ENCODE results near the gene WASHC2A.
"Not testable (repeated sequence)": the region's sequence is repeated elsewhere in the genome, so short reads cannot be mapped to it uniquely, and the experiment has no call there.

The WASHC2A gene

DNA sequence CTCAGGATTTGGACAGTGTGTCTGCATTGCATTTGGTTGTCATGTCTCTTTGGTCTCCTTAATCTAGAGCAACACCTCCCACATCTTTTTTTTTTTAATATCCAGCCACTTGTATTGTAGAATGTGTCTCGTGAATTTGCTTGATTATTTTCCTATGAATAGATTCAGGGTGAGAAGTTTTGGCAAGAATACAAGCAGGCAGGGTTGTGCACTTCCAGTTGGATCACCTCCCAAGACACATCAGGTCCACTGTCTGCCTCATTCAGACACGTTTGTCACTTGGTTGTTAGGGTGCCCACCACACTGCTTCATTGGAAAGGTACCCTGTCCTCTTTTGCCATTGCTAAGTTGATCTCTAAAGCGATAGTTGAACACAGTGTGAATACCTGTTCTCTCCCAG is 30.9 kb downstream of the WASHC2A start:
- H2BK5ac ChIP-seq (ENCODE audit: low read depth, low read length, poor library complexity); H3K9me3 ChIP-seq (ENCODE audit: insufficient read depth, low read depth, low read length); H4K91ac ChIP-seq (ENCODE audit: low read depth, low read length); H2BK120ac ChIP-seq (ENCODE audit: insufficient read depth, low read length, poor library complexity); H3K27me3 ChIP-seq (ENCODE audit: insufficient read depth, low read length); H3K4me3 ChIP-seq (ENCODE audit: low read depth, low read length); H3K14ac ChIP-seq (ENCODE audit: low read length); H3K79me1 ChIP-seq (ENCODE audit: low read length); H2AFZ ChIP-seq (ENCODE audit: insufficient read depth, low read length, poor library complexity); H3K23ac ChIP-seq (ENCODE audit: low read length); H3K18ac ChIP-seq (ENCODE audit: low read length); H4K8ac ChIP-seq (ENCODE audit: low read depth, low read length); H4K12ac ChIP-seq (ENCODE audit: low read depth, low read length); H2BK12ac ChIP-seq (ENCODE audit: low read length); H2AK5ac ChIP-seq (ENCODE audit: low read length); H3K9ac ChIP-seq (ENCODE audit: low read length); H3K4me1 ChIP-seq (ENCODE audit: control insufficient read depth in 1 of 2, insufficient read depth in 2 of 2, low read length in 2 of 2); H3K4ac ChIP-seq (ENCODE audit: low read depth, low read length); H3K79me2 ChIP-seq (ENCODE audit: control insufficient read depth, insufficient read depth, low read length, poor library complexity); H3K27ac ChIP-seq (ENCODE audit: low read depth, low read length); DNase-seq; H3K4me2 ChIP-seq (ENCODE audit: low read length): not testable (repeated sequence)
- H3K36me3 ChIP-seq (ENCODE audit: control insufficient read depth in 1 of 2, insufficient read depth in 2 of 2, low read length in 2 of 2), result peaks cover 6 to 18% of the 10 kb centered on the region in 2 experiments
- WGBS (ENCODE audit: extremely low coverage, insufficient coverage, insufficient read length), result no CpG with 5 or more reads among the region's 3 CpGs

DNA sequence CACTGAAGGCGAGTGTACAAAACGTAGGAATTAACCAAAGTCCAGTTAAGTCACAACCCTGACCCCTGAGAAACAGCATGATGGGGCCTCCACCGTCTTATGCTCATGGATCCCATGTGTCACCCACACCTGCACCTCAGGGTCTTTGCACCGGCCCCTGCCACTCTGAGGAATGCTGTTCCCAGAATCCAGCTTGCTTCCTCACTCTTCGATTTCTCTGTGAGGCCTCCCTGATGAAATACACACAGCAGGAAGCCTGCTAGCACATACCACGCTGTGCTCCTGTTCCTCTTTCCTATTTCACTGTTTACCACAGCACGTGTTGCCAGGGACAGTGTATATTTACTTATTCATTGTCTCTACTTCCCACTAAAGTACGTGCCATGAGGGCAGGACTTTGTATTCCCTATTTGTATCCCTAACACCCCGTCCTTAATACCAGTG is 33.4 kb downstream of the WASHC2A start:
- not testable (repeated sequence) for H3K4me3 ChIP-seq (ENCODE audit: low read depth, low read length); H3K27me3 ChIP-seq (ENCODE audit: insufficient read depth, low read length); H3K27ac ChIP-seq (ENCODE audit: low read depth, low read length); H4K8ac ChIP-seq (ENCODE audit: low read depth, low read length); H3K18ac ChIP-seq (ENCODE audit: low read length); H3K4ac ChIP-seq (ENCODE audit: low read depth, low read length); DNase-seq; H3K9me3 ChIP-seq (ENCODE audit: insufficient read depth, low read depth, low read length); H2BK12ac ChIP-seq (ENCODE audit: low read length); H2BK120ac ChIP-seq (ENCODE audit: insufficient read depth, low read length, poor library complexity); H3K4me1 ChIP-seq (ENCODE audit: control insufficient read depth in 1 of 2, insufficient read depth in 2 of 2, low read length in 2 of 2); H3K14ac ChIP-seq (ENCODE audit: low read length); H3K23ac ChIP-seq (ENCODE audit: low read length); H3K79me1 ChIP-seq (ENCODE audit: low read length); H2AK5ac ChIP-seq (ENCODE audit: low read length); H2BK5ac ChIP-seq (ENCODE audit: low read depth, low read length, poor library complexity); H4K91ac ChIP-seq (ENCODE audit: low read depth, low read length); H4K12ac ChIP-seq (ENCODE audit: low read depth, low read length); H3K79me2 ChIP-seq (ENCODE audit: control insufficient read depth, insufficient read depth, low read length, poor library complexity); H2AFZ ChIP-seq (ENCODE audit: insufficient read depth, low read length, poor library complexity); H3K4me2 ChIP-seq (ENCODE audit: low read length); H3K9ac ChIP-seq (ENCODE audit: low read length)
- peaks cover 6 to 15% of the 10 kb centered on the region in 2 experiments for H3K36me3 ChIP-seq (ENCODE audit: control insufficient read depth in 1 of 2, insufficient read depth in 2 of 2, low read length in 2 of 2)
- WGBS (ENCODE audit: extremely low coverage, insufficient coverage, insufficient read length), result no CpG with 5 or more reads among the region's 9 CpGs

DNA sequence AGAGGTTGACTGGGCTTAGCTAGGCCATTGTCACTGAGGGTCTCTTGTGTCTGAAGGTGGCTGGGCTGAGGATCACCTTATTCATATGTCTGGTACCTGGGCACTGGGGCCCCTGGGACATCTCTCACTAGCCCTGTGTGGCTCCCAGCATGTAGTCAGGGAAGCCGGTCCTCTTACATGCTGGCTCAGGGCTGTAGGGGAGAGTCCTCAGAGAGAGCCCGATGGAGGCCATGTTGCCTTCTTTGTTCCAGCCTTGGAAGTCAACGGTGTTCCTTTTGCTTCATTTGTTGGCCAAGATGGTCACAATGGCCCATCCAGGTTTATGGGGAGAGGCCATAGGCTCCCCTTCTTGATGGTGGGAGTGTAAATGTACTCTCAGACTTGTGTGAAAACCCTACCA is 34.0 kb downstream of the WASHC2A start:
- peak overlapping the region; percentile 6 for H4K91ac ChIP-seq (ENCODE audit: low read depth, low read length)
- H3K79me1 ChIP-seq (ENCODE audit: low read length); H4K12ac ChIP-seq (ENCODE audit: low read depth, low read length); H3K4me2 ChIP-seq (ENCODE audit: low read length); H3K27ac ChIP-seq (ENCODE audit: low read depth, low read length); H2AFZ ChIP-seq (ENCODE audit: insufficient read depth, low read length, poor library complexity); H3K23ac ChIP-seq (ENCODE audit: low read length); H2BK5ac ChIP-seq (ENCODE audit: low read depth, low read length, poor library complexity); H4K8ac ChIP-seq (ENCODE audit: low read depth, low read length); H3K4ac ChIP-seq (ENCODE audit: low read depth, low read length); H3K27me3 ChIP-seq (ENCODE audit: insufficient read depth, low read length); H3K14ac ChIP-seq (ENCODE audit: low read length); H3K4me3 ChIP-seq (ENCODE audit: low read depth, low read length); H3K9ac ChIP-seq (ENCODE audit: low read length); H3K9me3 ChIP-seq (ENCODE audit: insufficient read depth, low read depth, low read length); H3K4me1 ChIP-seq (ENCODE audit: control insufficient read depth in 1 of 2, insufficient read depth in 2 of 2, low read length in 2 of 2); H2BK12ac ChIP-seq (ENCODE audit: low read length); H2AK5ac ChIP-seq (ENCODE audit: low read length); H3K79me2 ChIP-seq (ENCODE audit: control insufficient read depth, insufficient read depth, low read length, poor library complexity); H3K18ac ChIP-seq (ENCODE audit: low read length); H2BK120ac ChIP-seq (ENCODE audit: insufficient read depth, low read length, poor library complexity); DNase-seq: not testable (repeated sequence)
- no CpG with 5 or more reads among the region's 3 CpGs for WGBS (ENCODE audit: extremely low coverage, insufficient coverage, insufficient read length)
- peaks cover 6 to 15% of the 10 kb centered on the region in 2 experiments for H3K36me3 ChIP-seq (ENCODE audit: control insufficient read depth in 1 of 2, insufficient read depth in 2 of 2, low read length in 2 of 2)

- not testable (repeated sequence) for H3K9me3 ChIP-seq (ENCODE audit: insufficient read depth, low read depth, low read length); H3K23ac ChIP-seq (ENCODE audit: low read length); H2BK12ac ChIP-seq (ENCODE audit: low read length); H3K4me2 ChIP-seq (ENCODE audit: low read length); H2BK5ac ChIP-seq (ENCODE audit: low read depth, low read length, poor library complexity); H3K4ac ChIP-seq (ENCODE audit: low read depth, low read length); H3K27me3 ChIP-seq (ENCODE audit: insufficient read depth, low read length); H3K9ac ChIP-seq (ENCODE audit: low read length); H4K12ac ChIP-seq (ENCODE audit: low read depth, low read length); H3K79me2 ChIP-seq (ENCODE audit: control insufficient read depth, insufficient read depth, low read length, poor library complexity); H3K4me1 ChIP-seq (ENCODE audit: control insufficient read depth in 1 of 2, insufficient read depth in 2 of 2, low read length in 2 of 2); H2BK120ac ChIP-seq (ENCODE audit: insufficient read depth, low read length, poor library complexity); H3K79me1 ChIP-seq (ENCODE audit: low read length); H4K8ac ChIP-seq (ENCODE audit: low read depth, low read length); H3K27ac ChIP-seq (ENCODE audit: low read depth, low read length); H2AK5ac ChIP-seq (ENCODE audit: low read length); H3K4me3 ChIP-seq (ENCODE audit: low read depth, low read length); H3K14ac ChIP-seq (ENCODE audit: low read length); H4K91ac ChIP-seq (ENCODE audit: low read depth, low read length); DNase-seq; H2AFZ ChIP-seq (ENCODE audit: insufficient read depth, low read length, poor library complexity); H3K18ac ChIP-seq (ENCODE audit: low read length)
- no CpG with 5 or more reads among the region's 5 CpGs for WGBS (ENCODE audit: extremely low coverage, insufficient coverage, insufficient read length)
- peaks cover 6 to 15% of the 10 kb centered on the region in 2 experiments for H3K36me3 ChIP-seq (ENCODE audit: control insufficient read depth in 1 of 2, insufficient read depth in 2 of 2, low read length in 2 of 2)
These were observed 34.5 kb downstream of the WASHC2A start for GRCh38 chr10:50102267-50102666.

Data from trophoblast cell (in vitro differentiated cells and primary cell).